ENCODE measurements around the gene EEFSEC.

DNA sequence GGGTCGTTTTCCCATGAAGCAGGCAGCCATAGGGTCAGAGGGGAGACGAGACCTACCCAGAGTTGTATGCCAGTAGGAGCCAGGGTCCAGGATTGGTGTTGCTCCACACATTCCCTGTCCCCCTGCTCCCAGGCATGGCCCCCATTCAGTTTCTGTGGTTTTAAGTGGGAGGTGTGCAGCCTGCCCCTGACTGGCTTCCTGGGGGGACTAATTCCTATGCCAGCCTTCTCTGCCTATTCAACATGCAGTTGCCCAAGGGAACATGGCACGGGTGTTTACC is 126.3 kb downstream of the EEFSEC start:
- TF ChIP-seq POLR2AphosphoS5 (IDR thresholded peaks at IDR 0.05) (no peak), POLR2A (IDR thresholded peaks at IDR 0.05; ENCODE audit: low read depth) (no peak)
- TF ChIP-seq, protein P1, sequence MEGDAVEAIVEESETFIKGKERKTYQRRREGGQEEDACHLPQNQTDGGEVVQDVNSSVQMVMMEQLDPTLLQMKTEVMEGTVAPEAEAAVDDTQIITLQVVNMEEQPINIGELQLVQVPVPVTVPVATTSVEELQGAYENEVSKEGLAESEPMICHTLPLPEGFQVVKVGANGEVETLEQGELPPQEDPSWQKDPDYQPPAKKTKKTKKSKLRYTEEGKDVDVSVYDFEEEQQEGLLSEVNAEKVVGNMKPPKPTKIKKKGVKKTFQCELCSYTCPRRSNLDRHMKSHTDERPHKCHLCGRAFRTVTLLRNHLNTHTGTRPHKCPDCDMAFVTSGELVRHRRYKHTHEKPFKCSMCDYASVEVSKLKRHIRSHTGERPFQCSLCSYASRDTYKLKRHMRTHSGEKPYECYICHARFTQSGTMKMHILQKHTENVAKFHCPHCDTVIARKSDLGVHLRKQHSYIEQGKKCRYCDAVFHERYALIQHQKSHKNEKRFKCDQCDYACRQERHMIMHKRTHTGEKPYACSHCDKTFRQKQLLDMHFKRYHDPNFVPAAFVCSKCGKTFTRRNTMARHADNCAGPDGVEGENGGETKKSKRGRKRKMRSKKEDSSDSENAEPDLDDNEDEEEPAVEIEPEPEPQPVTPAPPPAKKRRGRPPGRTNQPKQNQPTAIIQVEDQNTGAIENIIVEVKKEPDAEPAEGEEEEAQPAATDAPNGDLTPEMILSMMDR (IDR thresholded peaks at IDR 0.05): no peak
